ENCODE results near the gene EGFL7. TPM values are rescaled to one million over a fixed set of nuclear protein-coding genes. Genes with fewer than 3 reads are reported as not detected.

The EGFL7 gene
- polyA plus RNA-seq, 3 donors = 43.8 to 79.8 (median 74.3) TPM

- no peak for DNase-seq (ENCODE audit: extremely low read depth in 1 of 11, low read depth in 9 of 11, low spot score in 4 of 11)
Measured at GRCh38 chr9:136666372-136667213, 3.9 kb downstream of the EGFL7 start.

DNA sequence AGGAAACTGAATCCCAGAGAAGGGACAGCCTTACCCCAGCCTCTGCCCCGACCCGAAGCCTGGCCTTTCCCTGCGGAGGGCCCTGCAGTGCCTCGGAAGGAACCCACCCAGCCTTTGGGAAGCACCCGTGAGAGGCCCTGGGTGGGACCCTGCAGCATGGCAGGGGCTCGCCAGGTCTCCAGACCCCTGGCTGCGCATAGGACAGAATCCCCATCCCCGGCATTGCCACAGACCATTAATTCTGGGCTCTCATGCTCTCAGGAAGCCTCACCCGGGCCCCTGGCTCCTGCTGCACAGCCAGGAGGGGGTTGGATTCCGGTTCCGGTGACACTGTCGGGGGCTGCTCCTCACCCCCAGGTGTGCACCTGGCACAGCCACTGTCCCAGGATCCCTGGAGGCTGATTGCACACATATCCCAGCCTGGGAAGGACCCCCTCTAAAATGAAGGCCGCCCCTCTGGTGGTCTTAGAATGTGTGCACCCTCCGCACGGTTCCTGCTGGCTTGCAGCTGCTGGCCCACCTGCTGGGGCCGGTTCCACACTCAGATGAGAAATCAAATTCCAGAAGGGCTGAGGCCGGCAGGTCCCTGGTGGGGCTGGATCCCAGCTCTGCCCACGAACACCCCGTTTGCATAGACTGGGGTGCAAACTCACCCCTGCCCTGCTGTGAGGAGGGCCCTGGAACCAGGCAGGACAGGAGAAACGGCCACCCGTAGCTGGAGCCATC is 4.7 kb downstream of the EGFL7 start:
- no peak for DNase-seq (ENCODE audit: extremely low read depth in 1 of 11, low read depth in 9 of 11, low spot score in 4 of 11)

GRCh38 chr9:136667940-136668760 is 5.4 kb downstream of the EGFL7 start:
- DNase-seq (ENCODE audit: extremely low read depth in 1 of 11, low read depth in 9 of 11, low spot score in 4 of 11) = no peak

DNA sequence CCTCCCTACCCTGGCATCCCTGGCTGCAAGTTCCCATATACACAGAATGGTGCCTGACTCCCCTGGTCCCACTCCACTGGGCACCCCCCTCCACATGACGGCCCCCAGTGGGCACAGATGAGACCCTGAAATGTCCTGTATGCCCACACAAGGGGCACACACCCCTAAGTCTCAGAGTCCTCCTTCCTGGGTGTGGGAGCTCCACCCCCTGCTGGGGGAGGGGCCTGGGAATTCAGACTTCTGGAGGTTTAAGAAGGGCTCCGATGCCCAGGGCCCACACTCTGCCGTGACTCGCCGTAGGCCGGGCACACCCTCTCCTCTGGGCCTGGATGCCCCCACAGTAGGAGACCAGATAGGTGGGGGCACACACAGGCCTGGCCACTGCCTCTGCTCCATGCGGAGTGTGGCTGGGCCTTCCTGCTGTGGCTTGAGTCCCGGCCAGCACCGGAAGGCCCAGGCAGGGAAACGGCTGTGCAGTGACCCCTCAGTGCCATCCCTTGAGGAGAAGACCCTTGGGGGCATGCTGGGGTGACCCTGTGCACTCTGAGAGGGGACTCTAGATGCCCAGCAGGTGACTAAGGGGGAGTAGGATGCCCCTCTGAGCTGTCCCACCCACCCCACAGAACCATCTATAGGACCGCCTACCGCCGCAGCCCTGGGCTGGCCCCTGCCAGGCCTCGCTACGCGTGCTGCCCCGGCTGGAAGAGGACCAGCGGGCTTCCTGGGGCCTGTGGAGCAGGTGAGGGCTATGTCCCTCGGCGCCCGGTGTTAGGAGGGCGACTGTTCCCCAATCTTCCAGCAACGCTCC is 6.5 kb downstream of the EGFL7 start:
- DNase-seq (ENCODE audit: extremely low read depth in 1 of 11, low read depth in 9 of 11, low spot score in 4 of 11) = no peak

DNA sequence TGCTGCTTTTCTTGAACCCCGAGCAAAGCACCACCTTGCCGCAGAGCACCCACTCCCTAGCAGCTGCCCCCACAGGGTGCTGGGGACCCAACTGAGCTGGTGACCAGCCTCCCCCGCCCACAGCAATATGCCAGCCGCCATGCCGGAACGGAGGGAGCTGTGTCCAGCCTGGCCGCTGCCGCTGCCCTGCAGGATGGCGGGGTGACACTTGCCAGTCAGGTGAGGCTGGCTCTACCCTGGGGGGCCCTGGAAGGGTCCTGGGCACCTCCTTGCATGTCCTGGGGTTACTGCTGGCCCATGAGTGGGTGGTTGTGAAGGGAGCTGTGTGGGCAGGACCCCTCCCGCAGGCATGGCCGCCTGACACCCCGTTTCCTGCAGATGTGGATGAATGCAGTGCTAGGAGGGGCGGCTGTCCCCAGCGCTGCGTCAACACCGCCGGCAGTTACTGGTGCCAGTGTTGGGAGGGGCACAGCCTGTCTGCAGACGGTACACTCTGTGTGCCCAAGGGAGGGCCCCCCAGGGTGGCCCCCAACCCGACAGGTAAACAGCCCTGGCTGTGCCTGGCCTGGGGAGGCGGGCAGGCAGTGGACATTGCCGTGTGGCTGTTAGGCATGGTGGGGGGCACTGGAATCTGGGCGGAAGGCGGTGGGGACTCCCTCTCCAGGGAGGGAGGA is 7.2 kb downstream of the EGFL7 start:
- no peak for DNase-seq (ENCODE audit: extremely low read depth in 1 of 11, low read depth in 9 of 11, low spot score in 4 of 11)

DNA sequence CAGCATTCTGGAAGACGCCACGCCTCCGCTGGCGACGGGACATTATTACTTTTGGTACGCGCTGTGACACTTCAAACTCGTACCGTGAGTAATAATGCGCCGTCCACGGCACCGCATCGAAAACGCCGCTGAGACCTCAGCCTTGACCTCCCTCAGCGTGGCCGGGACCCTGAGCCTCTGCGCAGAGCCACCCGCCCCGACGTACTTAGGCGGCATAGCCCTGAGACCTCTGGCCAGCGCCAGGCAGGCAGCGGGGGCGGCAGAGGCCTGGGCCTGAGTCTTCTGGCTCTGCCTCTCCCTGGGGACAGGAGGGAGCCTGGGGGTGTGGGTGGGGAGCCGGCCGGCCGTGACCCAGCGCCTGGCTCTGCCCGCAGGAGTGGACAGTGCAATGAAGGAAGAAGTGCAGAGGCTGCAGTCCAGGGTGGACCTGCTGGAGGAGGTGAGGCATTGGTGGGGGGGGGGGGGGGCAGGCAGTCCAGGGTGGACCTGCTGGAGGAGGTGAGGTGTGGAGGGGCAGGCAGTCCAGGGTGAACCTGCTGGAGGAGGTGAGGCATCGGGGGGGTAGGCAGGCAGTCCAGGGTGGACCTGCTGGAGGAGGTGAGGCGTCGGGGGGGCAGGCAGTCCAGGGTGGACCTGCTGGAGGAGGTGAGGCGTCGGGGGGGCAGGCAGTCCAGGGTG is 8.0 kb downstream of the EGFL7 start:
- no peak for DNase-seq (ENCODE audit: extremely low read depth in 1 of 11, low read depth in 9 of 11, low spot score in 4 of 11)

- no peak for DNase-seq (ENCODE audit: extremely low read depth in 1 of 11, low read depth in 9 of 11, low spot score in 4 of 11)
Measured at GRCh38 chr9:136671254-136671614, 8.5 kb downstream of the EGFL7 start.

DNA sequence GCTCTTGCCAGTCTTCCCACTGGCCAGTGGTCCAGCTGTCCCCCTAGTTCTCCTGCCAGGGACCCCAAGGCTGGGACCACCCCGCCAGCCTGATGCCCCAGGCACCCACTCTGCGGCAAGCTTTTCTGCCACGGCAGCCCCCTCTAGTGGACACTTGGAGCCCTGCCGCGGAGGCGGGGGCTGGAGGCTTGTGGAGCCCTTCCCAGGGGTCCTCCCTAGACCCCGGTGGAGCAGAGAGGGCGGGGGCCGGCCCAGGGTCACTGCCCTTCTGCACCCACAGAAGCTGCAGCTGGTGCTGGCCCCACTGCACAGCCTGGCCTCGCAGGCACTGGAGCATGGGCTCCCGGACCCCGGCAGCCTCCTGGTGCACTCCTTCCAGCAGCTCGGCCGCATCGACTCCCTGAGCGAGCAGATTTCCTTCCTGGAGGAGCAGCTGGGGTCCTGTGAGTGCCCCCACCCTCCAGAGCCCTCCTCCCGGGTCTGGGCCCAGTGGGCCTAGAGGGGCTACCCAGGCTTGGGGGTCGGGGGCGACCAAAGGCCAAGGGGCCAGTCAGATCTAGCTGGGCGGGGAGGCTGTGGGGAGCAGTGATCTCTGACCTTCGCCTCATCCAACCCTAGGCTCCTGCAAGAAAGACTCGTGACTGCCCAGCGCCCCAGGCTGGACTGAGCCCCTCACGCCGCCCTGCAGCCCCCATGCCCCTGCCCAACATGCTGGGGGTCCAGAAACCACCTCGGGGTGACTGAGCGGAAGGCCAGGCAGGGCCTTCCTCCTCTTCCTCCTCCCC is 9.1 kb downstream of the EGFL7 start:
- no peak for DNase-seq (ENCODE audit: extremely low read depth in 1 of 11, low read depth in 9 of 11, low spot score in 4 of 11)

GRCh38 chr9:136672431-136673087 is 9.8 kb downstream of the EGFL7 start:
- DNase-seq (ENCODE audit: extremely low read depth in 1 of 11, low read depth in 9 of 11, low spot score in 4 of 11) = no peak

- DNase-seq (ENCODE audit: extremely low read depth in 1 of 11, low read depth in 9 of 11, low spot score in 4 of 11) = no peak
Measured at GRCh38 chr9:136673088-136673974, 10.6 kb downstream of the EGFL7 start.

GRCh38 chr9:136673975-136674785 is 11.5 kb downstream of the EGFL7 start:
- no peak for DNase-seq (ENCODE audit: extremely low read depth in 1 of 11, low read depth in 9 of 11, low spot score in 4 of 11)

- DNase-seq (ENCODE audit: extremely low read depth in 1 of 11, low read depth in 9 of 11, low spot score in 4 of 11) = peak in 1 of 11 donors; percentile 77
Measured at GRCh38 chr9:136674786-136675349, 12.2 kb downstream of the EGFL7 start.

GRCh38 chr9:136675477-136676296 is 13.0 kb downstream of the EGFL7 start:
- no peak for DNase-seq (ENCODE audit: extremely low read depth in 1 of 11, low read depth in 9 of 11, low spot score in 4 of 11)
